GM18505 (cell line): ENCODE results near the gene SLC38A9.
"Not testable (repeated sequence)": the region's sequence is repeated elsewhere in the genome, so short reads cannot be mapped to it uniquely, and the experiment has no call there.

Experiments used
- ATAC-seq: cut with Tn5 transposase; IDR thresholded peaks from one replicate; pipeline ENCODE4 v1.9.1; 2021; ENCODE audit not compliant: unreplicated experiment
- POLR2A ChIP-seq: IDR thresholded peaks from 4 replicates; pipeline ENCODE4 v1.6.1; 2011; ENCODE audit warnings: borderline replicate concordance; ENCODE audit not compliant: insufficient read depth, insufficient read length; ENCODE audit errors: extremely low read depth

The SLC38A9 gene

GRCh38 chr5:55724281-55724680 is 12.2 kb upstream of the SLC38A9 start:
- no peak for TF ChIP-seq POLR2A
- ATAC-seq: no peak

- no peak for ATAC-seq
- TF ChIP-seq POLR2A: no peak
Measured at GRCh38 chr5:55720188-55720703, 8.1 kb upstream of the SLC38A9 start.

- not testable (repeated sequence) for ATAC-seq
Measured at GRCh38 chr5:55719026-55719425, 6.9 kb upstream of the SLC38A9 start.

GRCh38 chr5:55715519-55716078 is 3.5 kb upstream of the SLC38A9 start:
- no peak for ATAC-seq
- TF ChIP-seq POLR2A: no peak

GRCh38 chr5:55714749-55715148 is 2.6 kb upstream of the SLC38A9 start:
- no peak for TF ChIP-seq POLR2A
- ATAC-seq: no peak

- no peak for ATAC-seq
- TF ChIP-seq POLR2A: no peak
Measured at GRCh38 chr5:55714339-55714738, 2.2 kb upstream of the SLC38A9 start.

GRCh38 chr5:55713871-55714270 is 1.7 kb upstream of the SLC38A9 start:
- no peak for ATAC-seq
- no peak for TF ChIP-seq POLR2A

- no peak for TF ChIP-seq POLR2A
- no peak for ATAC-seq
Measured at GRCh38 chr5:55711507-55712022, 559 bp downstream of the SLC38A9 start.

- ATAC-seq: no peak
- TF ChIP-seq POLR2A: no peak
Measured at GRCh38 chr5:55708732-55709131, 3.4 kb downstream of the SLC38A9 start.

- TF ChIP-seq POLR2A: no peak
- ATAC-seq: no peak
Measured at GRCh38 chr5:55706230-55706629, 5.9 kb downstream of the SLC38A9 start.

GRCh38 chr5:55702598-55703345 is 9.4 kb downstream of the SLC38A9 start:
- ATAC-seq: no peak
- no peak for TF ChIP-seq POLR2A

GRCh38 chr5:55701462-55702103 is 10.5 kb downstream of the SLC38A9 start:
- no peak for TF ChIP-seq POLR2A
- no peak for ATAC-seq

GRCh38 chr5:55700745-55701144 is 11.4 kb downstream of the SLC38A9 start:
- ATAC-seq: no peak
- TF ChIP-seq POLR2A: no peak
